Gastrocnemius medialis (tissue), 4 donors: ENCODE results near the gene C2CD3. TPM values are rescaled to one million over a fixed set of nuclear protein-coding genes. Genes with fewer than 3 reads are reported as not detected.
"Not testable (repeated sequence)": the region's sequence is repeated elsewhere in the genome, so short reads cannot be mapped to it uniquely, and the experiment has no call there.

Source experiments
- ATAC-seq, 2 donors: fragments of 150-250 bp; one replicate each; pipeline ENCODE4 v1.9.1; 2016
- DNase-seq, 2 donors: peaks; one replicate each; pipeline ENCODE4 v3.0.0-alpha.2; 2019
- H3K27ac ChIP-seq, 4 donors: fragments of 200-600 bp; sonication (generic); 1 replicate in 1 of 4; 2 replicates in 3 of 4; pipeline ENCODE4 v1.5.1; 2016 to 2018; ENCODE audit warnings: mild to moderate bottlenecking in 2 of 4, moderate library complexity in 1 of 4
- H3K27me3 ChIP-seq, 3 donors: fragments of 200-600 bp; sonication (generic) in 2 of 3; 1 replicate in 1 of 3; 2 replicates in 2 of 3; pipeline versions ENCODE4 v1.5.1 to v1.6.0; 2016 to 2019; ENCODE audit warnings: mild to moderate bottlenecking in 1 of 3, moderate library complexity in 1 of 3
- H3K36me3 ChIP-seq, 2 donors: fragments of 200-600 bp; sonication (generic) in 1 of 2; one replicate each; pipeline ENCODE4 v1.5.1; 2017 to 2018
- H3K4me1 ChIP-seq, 2 donors: fragments of 200-600 bp; sonication (generic) in 1 of 2; one replicate each; pipeline ENCODE4 v1.5.1; 2016 to 2017; ENCODE audit warnings: mild to moderate bottlenecking in 2 of 2
- H3K4me3 ChIP-seq, 4 donors: fragments of 200-600 bp; sonication (generic) in 3 of 4; 1 replicate in 1 of 4; 2 replicates in 3 of 4; pipeline ENCODE4 v1.5.1; 2016 to 2019; ENCODE audit warnings: mild to moderate bottlenecking in 2 of 4
- H3K9me3 ChIP-seq, 3 donors: fragments of 200-600 bp; sonication (generic) in 2 of 3; 1 replicate in 1 of 3; 2 replicates in 2 of 3; pipeline ENCODE4 v1.5.1; 2016 to 2019
- POLR2A ChIP-seq, 2 donors: fragments of 450-650 bp; IDR thresholded peaks; one replicate each; pipeline ENCODE4 v1.6.1; 2017; ENCODE audit warnings: antibody characterized with exemption in 2 of 2, mild to moderate bottlenecking in 2 of 2, moderate library complexity in 2 of 2
- in situ Hi-C, 4 donors: fragments of 200-750 bp; cut with MboI; loops; one replicate each; pipeline versions ENCODE4 v1.15.0 to v1.8.0; 2017; ENCODE audit warnings: low sequenced_read_pairs in 4 of 4
- intact Hi-C: fragments of 100-400 bp; cut with DNase I; formaldehyde crosslinking; loops from one replicate; pipeline ENCODE4 v1.15.1; 2023; ENCODE audit warnings: low total_unique reads
- total RNA-seq, 4 donors: library from RNA; depleted of rRNA; stranded (reverse); fragments of >200 nt; gene quantifications; one replicate each; pipeline versions ENCODE4 v1.1.0 to v1.2.3, GENCODE V29; 2016
- TF ChIP-seq, protein P1 (sequence below), 5 experiments: fragments of 450-650 bp in 3 of 5; fragments of 200-600 bp in 2 of 5; sonication (generic) in 2 of 5; IDR thresholded peaks in 4 of 5; conservative IDR thresholded peaks in 1 of 5; 1 replicate in 4 of 5; 2 replicates in 1 of 5; pipeline ENCODE4 v1.5.1; 2016 to 2019; ENCODE audit warnings: antibody characterized with exemption in 5 of 5, mild to moderate bottlenecking in 3 of 5, moderate library complexity in 3 of 5

C2CD3 gene
- total RNA-seq, 4 donors from 2014 or later, result 13.8 to 33.2 (median 16.4) TPM

DNA sequence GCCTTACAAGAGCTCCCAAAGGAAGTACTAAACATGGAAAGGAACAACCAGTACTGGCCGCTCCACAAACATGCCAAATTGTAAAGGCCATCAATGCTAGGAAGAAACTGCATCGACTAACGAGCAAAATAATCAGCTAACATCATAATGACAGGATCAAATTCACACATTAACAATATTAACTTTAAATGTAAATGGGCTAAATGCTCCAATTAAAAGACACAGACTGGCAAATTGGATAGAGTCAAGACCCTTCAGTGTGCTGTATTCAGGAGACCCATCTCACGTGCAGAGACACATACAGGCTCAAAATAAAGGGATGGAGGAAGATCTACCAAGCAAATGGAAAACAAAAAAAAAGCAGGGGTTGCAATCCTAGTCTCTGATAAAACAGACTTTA, 109.2 kb downstream of the C2CD3 start:
- H3K9me3 ChIP-seq, H3K4me3 ChIP-seq, ATAC-seq, in situ Hi-C loops, intact Hi-C loops, H3K27me3 ChIP-seq, H3K4me1 ChIP-seq, H3K27ac ChIP-seq, H3K36me3 ChIP-seq, DNase-seq: not testable (repeated sequence)

DNA sequence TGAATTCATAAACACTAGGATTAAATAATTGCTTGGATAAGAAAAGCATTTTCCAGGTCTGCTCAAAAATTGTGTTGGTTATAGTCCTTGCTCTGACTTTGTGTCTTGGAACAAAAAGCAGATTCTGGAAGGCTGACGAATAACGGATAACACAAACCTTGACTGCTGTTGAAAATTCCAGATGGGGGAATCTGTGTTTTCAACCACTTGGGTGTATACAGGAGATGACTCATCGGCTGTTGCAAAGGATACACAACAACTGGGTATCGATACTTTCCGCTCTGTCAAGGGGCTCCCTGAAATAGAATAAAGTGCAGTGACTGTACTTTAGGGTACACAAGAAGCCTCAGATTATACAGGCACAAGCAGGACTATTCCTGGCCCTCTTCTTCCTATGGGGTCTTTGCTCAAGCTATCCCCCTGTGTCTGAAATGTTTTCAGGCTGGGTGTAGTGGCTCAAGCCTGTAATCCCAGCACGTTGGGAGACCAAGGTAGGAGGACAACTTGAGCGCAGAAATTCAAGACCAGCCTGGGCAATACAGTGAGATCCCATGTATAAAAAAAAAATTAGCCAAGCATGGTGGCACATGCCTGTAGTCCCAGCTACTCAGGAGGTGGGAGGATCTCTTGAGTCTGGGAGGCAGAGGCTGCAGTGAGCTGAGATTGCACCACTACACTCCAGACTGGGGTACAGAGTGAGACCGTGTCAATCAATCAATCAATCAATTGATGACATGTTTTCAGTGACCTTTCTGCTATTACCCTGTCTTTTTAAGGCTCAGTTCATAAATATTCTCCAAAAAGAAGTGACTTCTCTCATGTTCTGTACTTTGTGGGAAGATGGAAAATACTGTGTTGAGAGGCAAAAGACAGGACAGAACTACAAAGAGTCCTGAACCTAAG, 113.3 kb downstream of the C2CD3 start:
- DNase-seq, result no peak
- H3K4me3 ChIP-seq, result no peak overlapping the region
- H3K27ac ChIP-seq, result peak overlapping the region in 3 of 4 donors; percentile 66 to 82 (median 79)
- peaks cover 12 to 21% of the 10 kb centered on the region in 2 donors for H3K4me1 ChIP-seq
- H3K9me3 ChIP-seq, result no peaks in the 10 kb centered on the region
- intact Hi-C loops (no loop called here), in situ Hi-C loops (no loop called here)
- TF ChIP-seq POLR2A (IDR thresholded peaks at IDR 0.05), result no peak
- TF ChIP-seq, protein P1, sequence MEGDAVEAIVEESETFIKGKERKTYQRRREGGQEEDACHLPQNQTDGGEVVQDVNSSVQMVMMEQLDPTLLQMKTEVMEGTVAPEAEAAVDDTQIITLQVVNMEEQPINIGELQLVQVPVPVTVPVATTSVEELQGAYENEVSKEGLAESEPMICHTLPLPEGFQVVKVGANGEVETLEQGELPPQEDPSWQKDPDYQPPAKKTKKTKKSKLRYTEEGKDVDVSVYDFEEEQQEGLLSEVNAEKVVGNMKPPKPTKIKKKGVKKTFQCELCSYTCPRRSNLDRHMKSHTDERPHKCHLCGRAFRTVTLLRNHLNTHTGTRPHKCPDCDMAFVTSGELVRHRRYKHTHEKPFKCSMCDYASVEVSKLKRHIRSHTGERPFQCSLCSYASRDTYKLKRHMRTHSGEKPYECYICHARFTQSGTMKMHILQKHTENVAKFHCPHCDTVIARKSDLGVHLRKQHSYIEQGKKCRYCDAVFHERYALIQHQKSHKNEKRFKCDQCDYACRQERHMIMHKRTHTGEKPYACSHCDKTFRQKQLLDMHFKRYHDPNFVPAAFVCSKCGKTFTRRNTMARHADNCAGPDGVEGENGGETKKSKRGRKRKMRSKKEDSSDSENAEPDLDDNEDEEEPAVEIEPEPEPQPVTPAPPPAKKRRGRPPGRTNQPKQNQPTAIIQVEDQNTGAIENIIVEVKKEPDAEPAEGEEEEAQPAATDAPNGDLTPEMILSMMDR (IDR thresholded peaks at IDR 0.05 in 4 of 5, conservative IDR thresholded peaks at IDR 0.05 in 1 of 5), result no peak
- ATAC-seq, result no peak
- H3K27me3 ChIP-seq, result no peaks in the 10 kb centered on the region
- peaks cover 0 to 12% of the 10 kb centered on the region in 2 donors for H3K36me3 ChIP-seq

DNA sequence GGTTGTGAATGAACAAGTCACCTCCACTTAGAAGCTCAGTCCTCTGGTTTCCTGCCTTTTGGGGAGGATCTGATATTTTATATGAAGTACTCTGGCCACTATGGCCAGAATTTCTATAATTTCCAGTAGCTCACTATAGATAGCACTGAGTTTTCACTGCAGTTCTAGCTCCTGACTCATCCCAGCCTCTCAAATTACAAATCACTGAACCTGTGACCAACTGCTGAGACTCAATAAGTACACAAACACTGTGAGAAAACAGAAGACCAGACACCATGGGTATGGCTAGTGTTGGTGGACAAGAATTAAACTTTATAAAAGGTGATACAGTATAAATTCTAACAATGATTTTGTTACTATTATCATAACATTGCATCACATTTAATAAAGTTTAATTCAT, 114.9 kb downstream of the C2CD3 start:
- Histone ChIP-seq H3K4me1 (peaks cover 12 to 21% of the 10 kb centered on the region in 2 donors), H3K9me3 (no peaks in the 10 kb centered on the region), H3K4me3 (no peak overlapping the region), H3K27ac (peak overlapping the region; percentile 61 to 82 (median 72)), H3K36me3 (peaks cover 0 to 12% of the 10 kb centered on the region in 2 donors), H3K27me3 (no peaks in the 10 kb centered on the region)
- ATAC-seq (peak; percentile 99), DNase-seq (peak; percentile 32 to 57)
- TF ChIP-seq POLR2A (IDR thresholded peaks at IDR 0.05), result peak in 1 of 2 donors; percentile 70
- TF ChIP-seq, protein P1 (IDR thresholded peaks at IDR 0.05 in 4 of 5, conservative IDR thresholded peaks at IDR 0.05 in 1 of 5), result no peak
- in situ Hi-C loops, result no loop called here
- intact Hi-C loops, result no loop called here

DNA sequence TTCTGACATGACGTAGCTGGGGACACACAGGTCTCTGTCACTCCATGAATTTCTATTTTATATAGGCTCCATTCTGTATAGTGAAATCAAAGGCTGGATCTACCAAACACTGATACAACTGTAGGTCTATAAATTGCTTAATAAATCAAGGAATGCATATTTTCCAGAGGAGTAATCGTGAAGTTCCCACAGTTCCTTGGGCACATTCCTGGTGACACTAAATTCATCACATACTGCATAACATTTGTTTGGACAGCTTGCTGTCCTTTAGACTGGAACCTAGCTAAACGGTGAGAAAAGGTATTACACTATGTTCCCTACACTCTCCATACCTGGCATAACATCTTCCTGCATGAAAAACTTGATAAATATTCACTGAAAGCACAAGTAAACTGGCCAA, 120.3 kb downstream of the C2CD3 start:
- in situ Hi-C loops, result no loop called here
- intact Hi-C loops, result no loop called here
- no peaks in the 10 kb centered on the region for H3K9me3 ChIP-seq

DNA sequence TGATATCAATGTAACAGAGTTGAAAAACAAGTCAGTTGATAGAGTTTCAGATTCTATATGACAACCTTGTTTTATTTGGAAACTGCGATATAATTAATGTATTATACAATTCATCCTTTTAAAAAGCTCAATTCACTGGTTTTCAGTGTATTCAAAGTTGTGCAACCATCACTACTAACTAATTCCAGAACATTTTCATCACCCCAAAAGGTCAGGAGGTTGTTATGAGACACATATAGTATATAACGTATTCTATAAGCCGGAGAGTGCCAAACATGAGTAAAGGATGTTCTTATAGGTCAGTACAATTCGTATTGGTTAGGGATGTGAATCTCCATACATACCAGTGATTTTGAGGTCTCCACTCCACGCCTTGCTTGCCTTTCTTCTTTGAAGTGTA, 121.8 kb downstream of the C2CD3 start:
- H3K4me3 ChIP-seq, result no peak overlapping the region
- ATAC-seq (no peak), DNase-seq (no peak)
- in situ Hi-C loops (no loop called here), intact Hi-C loops (no loop called here)
- no peaks in the 10 kb centered on the region for H3K27me3 ChIP-seq
- peaks cover 5 to 9% of the 10 kb centered on the region in 2 donors for H3K4me1 ChIP-seq
- TF ChIP-seq, protein P1 (IDR thresholded peaks at IDR 0.05 in 4 of 5, conservative IDR thresholded peaks at IDR 0.05 in 1 of 5), result no peak
- no peak for TF ChIP-seq POLR2A (IDR thresholded peaks at IDR 0.05)
- no peaks in the 10 kb centered on the region for H3K9me3 ChIP-seq
- H3K27ac ChIP-seq, result no peak overlapping the region
- peaks cover 0 to 22% of the 10 kb centered on the region in 2 donors for H3K36me3 ChIP-seq

More for the DNA sequence above, 120.3 kb downstream of the C2CD3 start:
- Histone ChIP-seq H3K36me3 (peaks cover 0 to 22% of the 10 kb centered on the region in 2 donors), H3K4me3 (no peak overlapping the region), H3K4me1 (peaks cover 8 to 11% of the 10 kb centered on the region in 2 donors), H3K27ac (no peak overlapping the region), H3K27me3 (no peaks in the 10 kb centered on the region)
- ATAC-seq (no peak), DNase-seq (no peak)
- no peak for TF ChIP-seq POLR2A (IDR thresholded peaks at IDR 0.05)
- TF ChIP-seq, protein P1 (IDR thresholded peaks at IDR 0.05 in 4 of 5, conservative IDR thresholded peaks at IDR 0.05 in 1 of 5), result no peak
